ENCODE results near the gene CHTOP. TPM values are rescaled to one million over a fixed set of nuclear protein-coding genes. Genes with fewer than 3 reads are reported as not detected.

Gene CHTOP
- total and polyA plus RNA-seq, 2 experiments from 2014 or later, result 73.4 to 97.8 TPM

DNA sequence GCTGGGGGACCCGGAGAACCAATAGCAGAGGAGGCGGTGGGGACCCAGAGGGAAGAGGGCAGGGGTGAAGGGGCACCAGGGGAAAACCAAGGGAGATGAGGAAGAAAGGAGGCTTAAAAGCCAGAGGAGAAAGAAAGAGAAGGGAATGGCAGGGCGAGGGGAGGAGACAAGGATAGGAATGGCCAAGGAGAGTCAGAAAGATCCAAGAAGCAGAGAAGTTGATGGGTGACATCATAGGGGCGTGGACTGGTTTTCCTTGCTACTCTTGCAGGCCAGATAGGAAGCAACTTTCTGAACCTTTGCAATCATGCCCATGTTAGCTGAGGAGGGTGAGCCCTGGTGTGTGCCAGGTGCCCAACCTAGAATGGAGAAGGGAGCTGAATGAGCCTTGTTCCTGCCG lies 50.0 kb downstream of the CHTOP start (continued):
- TF ChIP-seq ZNF462 (CRISPR knock-in tag; IDR thresholded peaks at IDR 0.05) (no peak), EZH2phosphoT487 (IDR thresholded peaks at IDR 0.05; ENCODE audit: unreplicated experiment) (no peak), POLR2AphosphoS5 (IDR thresholded peaks at IDR 0.05; ENCODE audit: low read depth) (no peak), NANOG (IDR thresholded peaks at IDR 0.05; ENCODE audit: borderline replicate concordance) (no peak), ZNF114 (CRISPR knock-in tag; IDR thresholded peaks at IDR 0.05) (no peak), STAT1 (IDR thresholded peaks at IDR 0.05; ENCODE audit: unreplicated experiment) (no peak)

GRCh38 chr1:153684892-153685291 lies 51.0 kb downstream of the CHTOP start:
- H3K9me3 Mint-ChIP-seq, result no peaks in the 10 kb centered on the region; the same call in 2 of the 3 replicates
- peaks cover 65% of the 10 kb centered on the region for H3K36me3 Mint-ChIP-seq (ENCODE audit: low read depth)
- H3K27me3 Mint-ChIP-seq (ENCODE audit: insufficient read depth, low read depth, poor library complexity), result peaks cover 23% of the 10 kb centered on the region

More at GRCh38 chr1:153684892-153685291, 51.0 kb downstream of the CHTOP start:
- Histone ChIP-seq H4K20me1 (replicated peaks; ENCODE audit: insufficient read depth) (no peaks in the 10 kb centered on the region), H3K4me1 (ENCODE audit: insufficient read depth) (peaks cover 6% of the 10 kb centered on the region), H2AFZ (no peak overlapping the region), H3K27ac (ENCODE audit: low read depth) (no peak overlapping the region), H3K79me2 (replicated peaks; ENCODE audit: insufficient read depth) (no peaks in the 10 kb centered on the region), H3K4me3 (no peak overlapping the region), H3K36me3 (ENCODE audit: insufficient read depth) (no peaks in the 10 kb centered on the region), H3K9me2 (ENCODE audit: insufficient read depth) (no peaks in the 10 kb centered on the region), H3K4me2 (no peak overlapping the region), H3F3A (replicated peaks; ENCODE audit: low read depth) (0 out of 2 replicates have a peak, but pooled peaks cover 2% of the 10 kb centered on the region), H3K27me3 (ENCODE audit: insufficient read depth) (peaks cover 14% of the 10 kb centered on the region)
- Mint-ChIP-seq H3K4me3 (no peak overlapping the region), H3K4me1 (peaks cover 21% of the 10 kb centered on the region), H3K27ac (no peak overlapping the region; the same call in 1 of the 2 replicates)
- DNase-seq (ENCODE audit: low spot score) (no peak), ATAC-seq (no peak)
- TF ChIP-seq EZH2phosphoT487 (IDR thresholded peaks at IDR 0.05; ENCODE audit: unreplicated experiment) (no peak), ZNF114 (CRISPR knock-in tag; IDR thresholded peaks at IDR 0.05) (no peak), JUNB (IDR thresholded peaks at IDR 0.05; ENCODE audit: unreplicated experiment) (no peak), CREB1 (CRISPR knock-in tag; IDR thresholded peaks at IDR 0.05; ENCODE audit: low read depth) (no peak)
- TF ChIP-seq, protein P1, sequence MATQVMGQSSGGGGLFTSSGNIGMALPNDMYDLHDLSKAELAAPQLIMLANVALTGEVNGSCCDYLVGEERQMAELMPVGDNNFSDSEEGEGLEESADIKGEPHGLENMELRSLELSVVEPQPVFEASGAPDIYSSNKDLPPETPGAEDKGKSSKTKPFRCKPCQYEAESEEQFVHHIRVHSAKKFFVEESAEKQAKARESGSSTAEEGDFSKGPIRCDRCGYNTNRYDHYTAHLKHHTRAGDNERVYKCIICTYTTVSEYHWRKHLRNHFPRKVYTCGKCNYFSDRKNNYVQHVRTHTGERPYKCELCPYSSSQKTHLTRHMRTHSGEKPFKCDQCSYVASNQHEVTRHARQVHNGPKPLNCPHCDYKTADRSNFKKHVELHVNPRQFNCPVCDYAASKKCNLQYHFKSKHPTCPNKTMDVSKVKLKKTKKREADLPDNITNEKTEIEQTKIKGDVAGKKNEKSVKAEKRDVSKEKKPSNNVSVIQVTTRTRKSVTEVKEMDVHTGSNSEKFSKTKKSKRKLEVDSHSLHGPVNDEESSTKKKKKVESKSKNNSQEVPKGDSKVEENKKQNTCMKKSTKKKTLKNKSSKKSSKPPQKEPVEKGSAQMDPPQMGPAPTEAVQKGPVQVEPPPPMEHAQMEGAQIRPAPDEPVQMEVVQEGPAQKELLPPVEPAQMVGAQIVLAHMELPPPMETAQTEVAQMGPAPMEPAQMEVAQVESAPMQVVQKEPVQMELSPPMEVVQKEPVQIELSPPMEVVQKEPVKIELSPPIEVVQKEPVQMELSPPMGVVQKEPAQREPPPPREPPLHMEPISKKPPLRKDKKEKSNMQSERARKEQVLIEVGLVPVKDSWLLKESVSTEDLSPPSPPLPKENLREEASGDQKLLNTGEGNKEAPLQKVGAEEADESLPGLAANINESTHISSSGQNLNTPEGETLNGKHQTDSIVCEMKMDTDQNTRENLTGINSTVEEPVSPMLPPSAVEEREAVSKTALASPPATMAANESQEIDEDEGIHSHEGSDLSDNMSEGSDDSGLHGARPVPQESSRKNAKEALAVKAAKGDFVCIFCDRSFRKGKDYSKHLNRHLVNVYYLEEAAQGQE (IDR thresholded peaks at IDR 0.05; ENCODE audit: unreplicated experiment), result no peak
